Parathyroid adenoma (tissue), 2 donors: ENCODE results near the gene TGFBR3.

Experiments
- H2AFZ ChIP-seq: fragments of 300-600 bp; sonication (generic); one replicate; pipeline ENCODE4 v1.7.0; 2017; ENCODE audit warnings: antibody characterized with exemption, mild to moderate bottlenecking
- H3K27ac ChIP-seq: fragments of 300-600 bp; sonication (generic); one replicate; pipeline ENCODE4 v1.7.0; 2017
- H3K27me3 ChIP-seq: fragments of 300-600 bp; sonication (generic); one replicate; pipeline ENCODE4 v1.7.0; 2017; ENCODE audit warnings: low read length; ENCODE audit not compliant: control insufficient read depth, insufficient read depth
- H3K36me3 ChIP-seq: fragments of 300-600 bp; sonication (generic); one replicate; pipeline ENCODE4 v1.7.0; 2017; ENCODE audit warnings: low read length; ENCODE audit not compliant: control insufficient read depth, insufficient read depth
- H3K4me1 ChIP-seq: fragments of 300-600 bp; sonication (generic); one replicate; pipeline ENCODE4 v1.7.0; 2017; ENCODE audit warnings: control low read depth
- H3K4me2 ChIP-seq: fragments of 300-600 bp; sonication (generic); one replicate; pipeline ENCODE4 v1.7.0; 2017; ENCODE audit warnings: low read length
- H3K4me3 ChIP-seq: fragments of 300-600 bp; sonication (generic); one replicate; pipeline ENCODE4 v1.7.0; 2017; ENCODE audit warnings: low read depth, low read length
- H3K79me2 ChIP-seq: fragments of 300-600 bp; sonication (generic); one replicate; pipeline ENCODE4 v1.7.0; 2017; ENCODE audit warnings: control low read depth
- H3K9ac ChIP-seq: fragments of 300-600 bp; sonication (generic); one replicate; pipeline ENCODE4 v1.7.0; 2017; ENCODE audit warnings: mild to moderate bottlenecking
- H3K9me3 ChIP-seq: fragments of 300-600 bp; sonication (generic); one replicate; pipeline ENCODE4 v1.7.0; 2017; ENCODE audit warnings: low read length; ENCODE audit not compliant: control insufficient read depth
- TF ChIP-seq, protein P1 (sequence below): fragments of 300-600 bp; sonication (generic); IDR thresholded peaks from one replicate; pipeline ENCODE4 v1.7.0; 2017; ENCODE audit warnings: antibody characterized with exemption, mild to moderate bottlenecking
- donor health status: primary hyperparathyroidism.

The TGFBR3 gene

DNA sequence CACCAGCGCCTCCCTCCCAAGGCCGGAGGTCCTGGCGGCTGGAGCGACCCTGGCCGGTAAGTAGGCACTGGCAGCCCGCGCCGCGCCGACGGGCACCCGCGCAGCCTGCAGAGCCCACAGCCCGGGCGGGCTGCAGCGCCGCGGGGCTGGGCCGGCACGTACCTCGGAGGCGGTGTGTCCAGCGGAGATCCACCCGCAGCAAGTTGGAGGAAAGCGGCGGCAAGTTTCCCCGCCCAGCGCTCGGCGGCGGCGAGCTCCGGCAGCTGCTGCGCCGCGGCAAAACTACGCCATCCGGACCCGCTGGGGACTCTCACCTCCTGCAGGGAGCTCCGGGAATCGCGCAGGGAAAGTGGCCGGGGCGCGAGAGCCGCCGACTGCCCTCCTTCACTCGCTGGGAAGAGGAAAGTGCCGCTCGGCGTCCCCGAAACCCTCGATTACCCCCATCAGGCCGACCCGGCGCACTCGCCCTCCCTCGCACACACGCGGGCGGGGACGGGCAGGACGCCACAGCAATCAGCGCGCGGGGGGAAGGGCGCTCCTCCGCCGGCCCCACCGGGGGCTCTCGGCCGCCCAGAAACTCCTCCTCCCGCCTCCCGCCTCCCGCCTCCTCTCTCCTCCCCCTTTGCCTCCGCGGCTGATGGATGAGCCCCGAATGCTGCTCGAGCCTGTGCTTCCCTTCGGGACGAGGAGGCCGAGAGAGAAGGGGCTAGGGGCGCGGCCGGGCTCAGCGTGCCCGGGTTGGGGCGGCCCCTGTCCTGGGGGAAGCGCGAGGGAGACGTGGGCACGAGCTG lies at the start of gene TGFBR3:
Gene TGFBR3, minus strand, starts transcription at position 436 of the 791 bp plus-strand sequence. CDS start 24,620 bp downstream, outside the sequence.
- peak within 1 kb of the TSS; percentile 70 for H3K4me3 ChIP-seq
- no peaks in the 10 kb centered on the region for H3K27me3 ChIP-seq
- H3K4me2 ChIP-seq = peak within 1 kb of the TSS; percentile 85
- H3K4me1 ChIP-seq = no peaks in the 10 kb centered on the region
- TF ChIP-seq, protein P1, sequence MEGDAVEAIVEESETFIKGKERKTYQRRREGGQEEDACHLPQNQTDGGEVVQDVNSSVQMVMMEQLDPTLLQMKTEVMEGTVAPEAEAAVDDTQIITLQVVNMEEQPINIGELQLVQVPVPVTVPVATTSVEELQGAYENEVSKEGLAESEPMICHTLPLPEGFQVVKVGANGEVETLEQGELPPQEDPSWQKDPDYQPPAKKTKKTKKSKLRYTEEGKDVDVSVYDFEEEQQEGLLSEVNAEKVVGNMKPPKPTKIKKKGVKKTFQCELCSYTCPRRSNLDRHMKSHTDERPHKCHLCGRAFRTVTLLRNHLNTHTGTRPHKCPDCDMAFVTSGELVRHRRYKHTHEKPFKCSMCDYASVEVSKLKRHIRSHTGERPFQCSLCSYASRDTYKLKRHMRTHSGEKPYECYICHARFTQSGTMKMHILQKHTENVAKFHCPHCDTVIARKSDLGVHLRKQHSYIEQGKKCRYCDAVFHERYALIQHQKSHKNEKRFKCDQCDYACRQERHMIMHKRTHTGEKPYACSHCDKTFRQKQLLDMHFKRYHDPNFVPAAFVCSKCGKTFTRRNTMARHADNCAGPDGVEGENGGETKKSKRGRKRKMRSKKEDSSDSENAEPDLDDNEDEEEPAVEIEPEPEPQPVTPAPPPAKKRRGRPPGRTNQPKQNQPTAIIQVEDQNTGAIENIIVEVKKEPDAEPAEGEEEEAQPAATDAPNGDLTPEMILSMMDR = peak; percentile 41
- H3K27ac ChIP-seq = peak within 1 kb of the TSS; percentile 82
- no peaks in the 10 kb centered on the region for H3K79me2 ChIP-seq
- no peaks in the 10 kb centered on the region for H3K9me3 ChIP-seq
- peak within 1 kb of the TSS; percentile 28 for H3K9ac ChIP-seq
- H2AFZ ChIP-seq = peak within 1 kb of the TSS; percentile 95
- no peaks in the 10 kb centered on the region for H3K36me3 ChIP-seq

DNA sequence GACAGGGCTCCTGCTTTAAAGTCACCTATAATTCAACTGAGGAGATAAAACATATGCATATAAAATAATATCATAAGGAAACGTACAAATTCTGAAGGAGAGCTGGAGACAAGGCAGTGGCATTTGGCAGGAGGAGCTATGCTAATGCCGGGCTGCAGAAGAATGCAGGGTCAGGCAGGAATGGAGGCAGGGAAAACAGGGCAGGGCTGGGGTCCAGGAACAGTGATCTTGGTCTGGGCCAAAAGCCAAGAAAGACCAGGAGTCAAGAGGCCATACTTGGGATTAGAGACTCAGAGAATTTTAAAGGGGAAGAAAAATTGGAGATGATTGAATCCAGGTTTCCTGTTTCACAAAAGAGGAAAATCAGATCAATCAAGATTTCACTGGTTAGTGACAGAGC lies 43.3 kb upstream of the TGFBR3 start:
- TF ChIP-seq, protein P1 = no peak
- no peaks in the 10 kb centered on the region for H3K27me3 ChIP-seq
- no peak overlapping the region for H3K4me2 ChIP-seq
- no peaks in the 10 kb centered on the region for H3K79me2 ChIP-seq
- peak overlapping the region; percentile 28 for H2AFZ ChIP-seq
- H3K4me1 ChIP-seq = no peaks in the 10 kb centered on the region
- H3K36me3 ChIP-seq = no peaks in the 10 kb centered on the region
- H3K27ac ChIP-seq = no peak overlapping the region
- no peak overlapping the region for H3K4me3 ChIP-seq
- H3K9me3 ChIP-seq = no peaks in the 10 kb centered on the region
- no peak overlapping the region for H3K9ac ChIP-seq

DNA sequence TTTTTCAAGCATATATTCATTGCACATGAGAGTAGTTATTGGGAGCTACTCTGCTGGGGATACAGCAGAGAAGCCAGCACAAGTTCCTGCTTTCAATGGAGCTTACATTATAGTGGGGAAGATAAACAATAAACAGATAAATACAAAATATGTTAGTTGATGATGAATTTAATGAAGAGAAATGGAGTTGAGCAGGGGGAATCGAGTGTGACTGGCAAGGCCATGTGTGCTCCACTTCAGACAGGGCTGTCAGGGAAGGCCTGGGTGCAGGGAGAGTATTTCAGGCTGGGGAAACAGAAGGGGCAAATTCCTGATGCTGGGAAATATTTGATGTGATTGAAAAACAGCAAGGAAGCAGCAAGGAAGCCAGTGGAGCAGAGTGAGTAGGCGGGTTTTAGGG lies 42.1 kb upstream of the TGFBR3 start:
- no peak overlapping the region for H3K4me2 ChIP-seq
- TF ChIP-seq, protein P1 = no peak
- H3K27ac ChIP-seq = no peak overlapping the region
- H3K9me3 ChIP-seq = no peaks in the 10 kb centered on the region
- H3K4me1 ChIP-seq = no peaks in the 10 kb centered on the region
- no peaks in the 10 kb centered on the region for H3K36me3 ChIP-seq
- H2AFZ ChIP-seq = no peak overlapping the region
- no peak overlapping the region for H3K4me3 ChIP-seq
- no peaks in the 10 kb centered on the region for H3K79me2 ChIP-seq
- H3K27me3 ChIP-seq = no peaks in the 10 kb centered on the region
- H3K9ac ChIP-seq = no peak overlapping the region

DNA sequence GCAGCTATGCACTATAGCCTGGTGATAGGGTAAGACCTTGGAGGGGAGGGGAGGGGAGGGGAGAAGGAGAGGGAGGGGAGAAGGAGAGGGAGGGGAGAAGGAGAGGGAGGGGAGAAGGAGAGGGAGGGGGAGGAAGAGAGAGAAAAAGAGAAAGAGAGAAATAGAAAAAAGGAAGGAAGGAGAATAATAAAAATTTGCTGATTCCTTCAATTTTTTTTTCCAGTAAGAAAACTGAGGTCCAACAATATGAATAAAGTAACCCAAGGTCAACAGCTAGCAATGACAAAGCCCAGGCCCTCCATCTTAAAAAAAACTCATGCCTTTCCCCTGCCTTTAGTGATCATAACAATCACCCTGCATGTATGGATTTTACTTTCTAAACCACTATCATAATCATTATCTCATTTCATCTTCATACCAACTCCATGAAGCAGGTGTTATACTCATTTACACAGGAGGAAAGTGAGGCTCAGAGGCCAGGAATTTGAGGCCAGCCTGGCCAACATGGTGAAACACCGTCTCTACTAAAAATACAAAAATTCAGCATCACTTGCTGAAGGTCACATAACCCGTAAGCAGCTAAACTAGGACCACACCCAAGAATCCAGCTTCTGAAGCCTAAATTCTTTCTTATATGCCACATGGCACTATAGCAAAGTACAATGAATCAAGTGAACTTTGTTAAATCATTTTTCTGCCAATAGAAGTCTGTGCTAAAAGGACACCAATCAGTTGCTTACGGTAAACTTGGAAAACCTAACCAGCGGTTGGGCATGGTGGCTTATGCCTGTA lies 39.9 kb upstream of the TGFBR3 start:
- H3K4me2 ChIP-seq = no peak overlapping the region
- no peaks in the 10 kb centered on the region for H3K4me1 ChIP-seq
- no peak overlapping the region for H3K9ac ChIP-seq
- H3K79me2 ChIP-seq = no peaks in the 10 kb centered on the region
- TF ChIP-seq, protein P1 = no peak
- H3K27ac ChIP-seq = no peak overlapping the region
- no peaks in the 10 kb centered on the region for H3K27me3 ChIP-seq
- H3K4me3 ChIP-seq = no peak overlapping the region
- H2AFZ ChIP-seq = no peak overlapping the region
- no peaks in the 10 kb centered on the region for H3K36me3 ChIP-seq
- no peaks in the 10 kb centered on the region for H3K9me3 ChIP-seq
